ENCODE data around the gene OTOP2.

The OTOP2 gene

GRCh38 chr17:74923538-74924249, 379 bp upstream of the OTOP2 start:
- peak; percentile 30 to 46 (median 37) for DNase-seq
- Histone ChIP-seq H3K4me3 (ENCODE audit: insufficient read depth, low read depth, low read length, poor library complexity, severe bottlenecking) (peak overlapping the region; percentile 37), H3K27ac (ENCODE audit: insufficient read depth, low read length, poor library complexity, severe bottlenecking) (no peak overlapping the region), H3K4me1 (ENCODE audit: control insufficient read depth, insufficient read depth, low read length, poor library complexity, severe bottlenecking) (peaks cover 22% of the 10 kb centered on the region), H3K36me3 (ENCODE audit: control insufficient read depth, insufficient read depth, low read length) (no peaks in the 10 kb centered on the region), H3K27me3 (replicated peaks; ENCODE audit: control insufficient read depth, insufficient read depth, low read length, poor library complexity, severe bottlenecking) (peaks cover 32% of the 10 kb centered on the region), H3K9me3 (ENCODE audit: control insufficient read depth, low read length) (no peaks in the 10 kb centered on the region)

GRCh38 chr17:74925242-74925641, 1.2 kb downstream of the OTOP2 start:
- no peak for DNase-seq
- peaks cover 22% of the 10 kb centered on the region for H3K4me1 ChIP-seq (ENCODE audit: control insufficient read depth, insufficient read depth, low read length, poor library complexity, severe bottlenecking)
- H3K4me3 ChIP-seq (ENCODE audit: insufficient read depth, low read depth, low read length, poor library complexity, severe bottlenecking): no peak overlapping the region
- H3K9me3 ChIP-seq (ENCODE audit: control insufficient read depth, low read length): no peaks in the 10 kb centered on the region
- no peak overlapping the region for H3K27ac ChIP-seq (ENCODE audit: insufficient read depth, low read length, poor library complexity, severe bottlenecking)
- H3K27me3 ChIP-seq (replicated peaks; ENCODE audit: control insufficient read depth, insufficient read depth, low read length, poor library complexity, severe bottlenecking): peaks cover 32% of the 10 kb centered on the region
- no peaks in the 10 kb centered on the region for H3K36me3 ChIP-seq (ENCODE audit: control insufficient read depth, insufficient read depth, low read length)

- no peaks in the 10 kb centered on the region for H3K36me3 ChIP-seq (ENCODE audit: control insufficient read depth, insufficient read depth, low read length)
- no peak overlapping the region for H3K27ac ChIP-seq (ENCODE audit: insufficient read depth, low read length, poor library complexity, severe bottlenecking)
- no peak for DNase-seq
- peaks cover 8% of the 10 kb centered on the region for H3K4me1 ChIP-seq (ENCODE audit: control insufficient read depth, insufficient read depth, low read length, poor library complexity, severe bottlenecking)
- peaks cover 26% of the 10 kb centered on the region for H3K27me3 ChIP-seq (replicated peaks; ENCODE audit: control insufficient read depth, insufficient read depth, low read length, poor library complexity, severe bottlenecking)
- no peak overlapping the region for H3K4me3 ChIP-seq (ENCODE audit: insufficient read depth, low read depth, low read length, poor library complexity, severe bottlenecking)
- H3K9me3 ChIP-seq (ENCODE audit: control insufficient read depth, low read length): no peaks in the 10 kb centered on the region
Measured at GRCh38 chr17:74928786-74929185, 4.7 kb downstream of the OTOP2 start.

- Histone ChIP-seq H3K36me3 (ENCODE audit: control insufficient read depth, insufficient read depth, low read length) (no peaks in the 10 kb centered on the region), H3K4me3 (ENCODE audit: insufficient read depth, low read depth, low read length, poor library complexity, severe bottlenecking) (no peak overlapping the region), H3K27me3 (replicated peaks; ENCODE audit: control insufficient read depth, insufficient read depth, low read length, poor library complexity, severe bottlenecking) (peaks cover 21% of the 10 kb centered on the region), H3K27ac (ENCODE audit: insufficient read depth, low read length, poor library complexity, severe bottlenecking) (no peak overlapping the region), H3K9me3 (ENCODE audit: control insufficient read depth, low read length) (no peaks in the 10 kb centered on the region), H3K4me1 (ENCODE audit: control insufficient read depth, insufficient read depth, low read length, poor library complexity, severe bottlenecking) (no peaks in the 10 kb centered on the region)
- DNase-seq: no peak
Measured at GRCh38 chr17:74930535-74931036, 6.5 kb downstream of the OTOP2 start.

- Histone ChIP-seq H3K4me3 (ENCODE audit: insufficient read depth, low read depth, low read length, poor library complexity, severe bottlenecking) (no peak overlapping the region), H3K4me1 (ENCODE audit: control insufficient read depth, insufficient read depth, low read length, poor library complexity, severe bottlenecking) (peaks cover 6% of the 10 kb centered on the region), H3K9me3 (ENCODE audit: control insufficient read depth, low read length) (no peaks in the 10 kb centered on the region), H3K36me3 (ENCODE audit: control insufficient read depth, insufficient read depth, low read length) (no peaks in the 10 kb centered on the region), H3K27ac (ENCODE audit: insufficient read depth, low read length, poor library complexity, severe bottlenecking) (no peak overlapping the region), H3K27me3 (replicated peaks; ENCODE audit: control insufficient read depth, insufficient read depth, low read length, poor library complexity, severe bottlenecking) (peaks cover 40% of the 10 kb centered on the region)
- DNase-seq: no peak
Measured at GRCh38 chr17:74935048-74935447, 11.0 kb downstream of the OTOP2 start.

- H3K27me3 ChIP-seq (replicated peaks; ENCODE audit: control insufficient read depth, insufficient read depth, low read length, poor library complexity, severe bottlenecking): peaks cover 40% of the 10 kb centered on the region
- H3K9me3 ChIP-seq (ENCODE audit: control insufficient read depth, low read length): no peaks in the 10 kb centered on the region
- H3K36me3 ChIP-seq (ENCODE audit: control insufficient read depth, insufficient read depth, low read length): no peaks in the 10 kb centered on the region
- DNase-seq: no peak
- peaks cover 6% of the 10 kb centered on the region for H3K4me1 ChIP-seq (ENCODE audit: control insufficient read depth, insufficient read depth, low read length, poor library complexity, severe bottlenecking)
- H3K4me3 ChIP-seq (ENCODE audit: insufficient read depth, low read depth, low read length, poor library complexity, severe bottlenecking): no peak within 1 kb of the TSS
- no peak within 1 kb of the TSS for H3K27ac ChIP-seq (ENCODE audit: insufficient read depth, low read length, poor library complexity, severe bottlenecking)
Measured at GRCh38 chr17:74935585-74936469, 11.8 kb downstream of the OTOP2 start, which contains the start of gene OTOP3. Gene OTOP3, plus strand, starts transcription at chr17:74935898. Its CDS starts 24 bp downstream, at chr17:74935922.

GRCh38 chr17:74936470-74936799, 12.4 kb downstream of the OTOP2 start:
- DNase-seq: no peak
- no peaks in the 10 kb centered on the region for H3K36me3 ChIP-seq (ENCODE audit: control insufficient read depth, insufficient read depth, low read length)
- H3K4me3 ChIP-seq (ENCODE audit: insufficient read depth, low read depth, low read length, poor library complexity, severe bottlenecking): no peak overlapping the region
- H3K9me3 ChIP-seq (ENCODE audit: control insufficient read depth, low read length): no peaks in the 10 kb centered on the region
- H3K27ac ChIP-seq (ENCODE audit: insufficient read depth, low read length, poor library complexity, severe bottlenecking): no peak overlapping the region
- H3K27me3 ChIP-seq (replicated peaks; ENCODE audit: control insufficient read depth, insufficient read depth, low read length, poor library complexity, severe bottlenecking): peaks cover 40% of the 10 kb centered on the region
- H3K4me1 ChIP-seq (ENCODE audit: control insufficient read depth, insufficient read depth, low read length, poor library complexity, severe bottlenecking): peaks cover 6% of the 10 kb centered on the region

GRCh38 chr17:74937064-74938051, 13.3 kb downstream of the OTOP2 start:
- no peak overlapping the region for H3K27ac ChIP-seq (ENCODE audit: insufficient read depth, low read length, poor library complexity, severe bottlenecking)
- H3K27me3 ChIP-seq (replicated peaks; ENCODE audit: control insufficient read depth, insufficient read depth, low read length, poor library complexity, severe bottlenecking): peaks cover 40% of the 10 kb centered on the region
- DNase-seq: no peak
- H3K4me1 ChIP-seq (ENCODE audit: control insufficient read depth, insufficient read depth, low read length, poor library complexity, severe bottlenecking): peaks cover 6% of the 10 kb centered on the region
- H3K4me3 ChIP-seq (ENCODE audit: insufficient read depth, low read depth, low read length, poor library complexity, severe bottlenecking): no peak overlapping the region
- H3K36me3 ChIP-seq (ENCODE audit: control insufficient read depth, insufficient read depth, low read length): no peaks in the 10 kb centered on the region
- H3K9me3 ChIP-seq (ENCODE audit: control insufficient read depth, low read length): no peaks in the 10 kb centered on the region

GRCh38 chr17:74938194-74938950, 14.3 kb downstream of the OTOP2 start:
- Histone ChIP-seq H3K36me3 (ENCODE audit: control insufficient read depth, insufficient read depth, low read length) (no peaks in the 10 kb centered on the region), H3K4me3 (ENCODE audit: insufficient read depth, low read depth, low read length, poor library complexity, severe bottlenecking) (no peak overlapping the region), H3K9me3 (ENCODE audit: control insufficient read depth, low read length) (no peaks in the 10 kb centered on the region), H3K27me3 (replicated peaks; ENCODE audit: control insufficient read depth, insufficient read depth, low read length, poor library complexity, severe bottlenecking) (peaks cover 34% of the 10 kb centered on the region), H3K4me1 (ENCODE audit: control insufficient read depth, insufficient read depth, low read length, poor library complexity, severe bottlenecking) (peaks cover 6% of the 10 kb centered on the region), H3K27ac (ENCODE audit: insufficient read depth, low read length, poor library complexity, severe bottlenecking) (no peak overlapping the region)
- DNase-seq: no peak
